NCI-H2081 treated with DMSO at 0.1 percent for 48 hours (cell line): ENCODE measurements around the gene KCTD5.

Experiments used
- DNase-seq: peaks from one replicate; lab custom pipeline; 2025; lab: John Stamatoyannopoulos, UW

Gene KCTD5

GRCh38 chr16:2726923-2727322, 44.6 kb downstream of the KCTD5 start:
- no peak for DNase-seq

GRCh38 chr16:2728034-2728433, 45.7 kb downstream of the KCTD5 start:
- DNase-seq, result no peak

GRCh38 chr16:2734844-2735515, 52.7 kb downstream of the KCTD5 start:
- DNase-seq, result no peak

- DNase-seq, result no peak
Measured at GRCh38 chr16:2736476-2737237, 54.3 kb downstream of the KCTD5 start.

- no peak for DNase-seq
Measured at GRCh38 chr16:2737238-2737605, 54.9 kb downstream of the KCTD5 start.

GRCh38 chr16:2737895-2738418, 55.6 kb downstream of the KCTD5 start:
- DNase-seq, result no peak

GRCh38 chr16:2738615-2739014, 56.3 kb downstream of the KCTD5 start:
- DNase-seq, result no peak

GRCh38 chr16:2739625-2740430, 57.5 kb downstream of the KCTD5 start:
- DNase-seq, result no peak

- DNase-seq, result no peak
Measured at GRCh38 chr16:2740476-2740875, 58.2 kb downstream of the KCTD5 start.

- no peak for DNase-seq
Measured at GRCh38 chr16:2741168-2741567, 58.8 kb downstream of the KCTD5 start.

GRCh38 chr16:2742323-2743006, 60.1 kb downstream of the KCTD5 start:
- no peak for DNase-seq

- DNase-seq, result no peak
Measured at GRCh38 chr16:2743007-2743810, 60.9 kb downstream of the KCTD5 start.

- no peak for DNase-seq
Measured at GRCh38 chr16:2744711-2745110, 62.4 kb downstream of the KCTD5 start.

- no peak for DNase-seq
Measured at GRCh38 chr16:2745116-2745890, 63.0 kb downstream of the KCTD5 start.

- no peak for DNase-seq
Measured at GRCh38 chr16:2745961-2746360, 63.6 kb downstream of the KCTD5 start.

- DNase-seq, result no peak
Measured at GRCh38 chr16:2748757-2749455, 66.6 kb downstream of the KCTD5 start.

GRCh38 chr16:2749476-2749875, 67.2 kb downstream of the KCTD5 start:
- no peak for DNase-seq

GRCh38 chr16:2749936-2750335, 67.6 kb downstream of the KCTD5 start:
- no peak for DNase-seq

GRCh38 chr16:2751577-2752034, 69.3 kb downstream of the KCTD5 start:
- DNase-seq, result no peak
